ENCODE measurements around the gene CNPY3. TPM values are rescaled to one million over a fixed set of nuclear protein-coding genes. Genes with fewer than 3 reads are reported as not detected.
"Not testable (repeated sequence)": the region's sequence is repeated elsewhere in the genome, so short reads cannot be mapped to it uniquely, and the experiment has no call there.

CNPY3 gene
- total RNA-seq, 1 experiment from 2014 or later, result 27.2 TPM

GRCh38 chr6:42938987-42939809 lies 9.9 kb downstream of the CNPY3 start:
- peaks cover 7% of the 10 kb centered on the region for H3K36me3 ChIP-seq
- H3K9me3 ChIP-seq, result no peaks in the 10 kb centered on the region
- no peak for DNase-seq
- no peak overlapping the region for H3K4me3 ChIP-seq
- no peaks in the 10 kb centered on the region for H3K27me3 ChIP-seq

- H3K27me3 ChIP-seq, result no peaks in the 10 kb centered on the region
- no peaks in the 10 kb centered on the region for H3K9me3 ChIP-seq
- H3K36me3 ChIP-seq, result peaks cover 7% of the 10 kb centered on the region
- no peak overlapping the region for H3K4me3 ChIP-seq
- DNase-seq, result no peak
Measured at GRCh38 chr6:42939810-42940167, 10.5 kb downstream of the CNPY3 start.

GRCh38 chr6:42940493-42941045 lies 11.3 kb downstream of the CNPY3 start:
- Histone ChIP-seq H3K36me3 (peaks cover 4% of the 10 kb centered on the region), H3K27me3 (no peaks in the 10 kb centered on the region), H3K9me3 (no peaks in the 10 kb centered on the region)

GRCh38 chr6:42941356-42941755 lies 12.1 kb downstream of the CNPY3 start:
- not testable (repeated sequence) for H3K4me3 ChIP-seq, H3K9me3 ChIP-seq, H3K27me3 ChIP-seq, DNase-seq, H3K36me3 ChIP-seq

More at GRCh38 chr6:42940493-42941045, 11.3 kb downstream of the CNPY3 start:
- H3K4me3 ChIP-seq, result no peak overlapping the region
- DNase-seq, result no peak

GRCh38 chr6:42942444-42942843 lies 13.2 kb downstream of the CNPY3 start:
- H3K4me3 ChIP-seq, result no peak overlapping the region

GRCh38 chr6:42947950-42948349 lies 18.7 kb downstream of the CNPY3 start:
- H3K36me3 ChIP-seq, result no peaks in the 10 kb centered on the region
- no peak for DNase-seq
- H3K9me3 ChIP-seq, result no peaks in the 10 kb centered on the region
- H3K27me3 ChIP-seq, result no peaks in the 10 kb centered on the region
- H3K4me3 ChIP-seq, result no peak overlapping the region

More at GRCh38 chr6:42942444-42942843, 13.2 kb downstream of the CNPY3 start:
- Histone ChIP-seq H3K9me3 (no peaks in the 10 kb centered on the region), H3K36me3 (no peaks in the 10 kb centered on the region; the same call in 1 of the 2 replicates), H3K27me3 (no peaks in the 10 kb centered on the region)
- DNase-seq, result no peak

GRCh38 chr6:42952389-42952788 lies 23.1 kb downstream of the CNPY3 start:
- no peak for DNase-seq

GRCh38 chr6:42954405-42954804 lies 25.1 kb downstream of the CNPY3 start:
- not testable (repeated sequence) for H3K36me3 ChIP-seq, DNase-seq, H3K27me3 ChIP-seq, H3K9me3 ChIP-seq, H3K4me3 ChIP-seq

More at GRCh38 chr6:42952389-42952788, 23.1 kb downstream of the CNPY3 start:
- Histone ChIP-seq H3K9me3 (no peaks in the 10 kb centered on the region), H3K4me3 (no peak overlapping the region), H3K27me3 (no peaks in the 10 kb centered on the region), H3K36me3 (no peaks in the 10 kb centered on the region)

GRCh38 chr6:42958125-42958524 lies 28.8 kb downstream of the CNPY3 start:
- no peaks in the 10 kb centered on the region for H3K9me3 ChIP-seq
- H3K36me3 ChIP-seq, result no peaks in the 10 kb centered on the region
- DNase-seq, result no peak
- H3K27me3 ChIP-seq, result no peaks in the 10 kb centered on the region
- H3K4me3 ChIP-seq, result no peak overlapping the region

- H3K36me3 ChIP-seq, result no peaks in the 10 kb centered on the region
- H3K4me3 ChIP-seq, result no peak overlapping the region
Measured at GRCh38 chr6:42959917-42960242, 30.6 kb downstream of the CNPY3 start.

GRCh38 chr6:42960243-42961019 lies 31.2 kb downstream of the CNPY3 start, which contains the start of gene GNMT:
TSS of gene GNMT (plus strand) at chr6:42960754. CDS start at chr6:42960768, 14 bp downstream.
- Histone ChIP-seq H3K27me3 (no peaks in the 10 kb centered on the region), H3K36me3 (no peaks in the 10 kb centered on the region), H3K4me3 (no peak within 1 kb of the TSS), H3K9me3 (no peaks in the 10 kb centered on the region)
- peak; percentile 14 for DNase-seq

More at GRCh38 chr6:42959917-42960242, 30.6 kb downstream of the CNPY3 start:
- H3K27me3 ChIP-seq, result no peaks in the 10 kb centered on the region
- DNase-seq, result no peak
- no peaks in the 10 kb centered on the region for H3K9me3 ChIP-seq

- no peaks in the 10 kb centered on the region for H3K36me3 ChIP-seq
- H3K4me3 ChIP-seq, result no peak overlapping the region
- no peaks in the 10 kb centered on the region for H3K9me3 ChIP-seq
- no peaks in the 10 kb centered on the region for H3K27me3 ChIP-seq
- no peak for DNase-seq
Measured at GRCh38 chr6:42961020-42961470, 31.8 kb downstream of the CNPY3 start.

- no peaks in the 10 kb centered on the region for H3K9me3 ChIP-seq
- H3K27me3 ChIP-seq, result no peaks in the 10 kb centered on the region
- H3K36me3 ChIP-seq, result no peaks in the 10 kb centered on the region
- no peak overlapping the region for H3K4me3 ChIP-seq
- DNase-seq, result no peak
Measured at GRCh38 chr6:42962096-42962495, 32.8 kb downstream of the CNPY3 start.

- no peaks in the 10 kb centered on the region for H3K36me3 ChIP-seq
- H3K9me3 ChIP-seq, result no peaks in the 10 kb centered on the region
- DNase-seq, result no peak
- no peaks in the 10 kb centered on the region for H3K27me3 ChIP-seq
- no peak overlapping the region for H3K4me3 ChIP-seq
Measured at GRCh38 chr6:42962502-42963178, 33.4 kb downstream of the CNPY3 start.

GRCh38 chr6:42963179-42963854 lies 34.0 kb downstream of the CNPY3 start:
- Histone ChIP-seq H3K4me3 (no peak overlapping the region), H3K36me3 (no peaks in the 10 kb centered on the region), H3K27me3 (no peaks in the 10 kb centered on the region), H3K9me3 (no peaks in the 10 kb centered on the region)
- no peak for DNase-seq

GRCh38 chr6:42963855-42964605 lies 34.8 kb downstream of the CNPY3 start:
- H3K27me3 ChIP-seq, result no peaks in the 10 kb centered on the region
- peak; percentile 17 for DNase-seq
- no peaks in the 10 kb centered on the region for H3K9me3 ChIP-seq
- H3K4me3 ChIP-seq, result no peak overlapping the region
- no peaks in the 10 kb centered on the region for H3K36me3 ChIP-seq
